Memory B cell (primary cell): ENCODE measurements around the gene PHLDA1.

ENCODE experiments used
- ATAC-seq: fragments of 150-1000 bp; cut with Tn5 transposase; 2 replicates; pipeline ENCODE4 v1.10.0; 2021; ENCODE audit warnings: low read depth, mild to moderate bottlenecking, moderate library complexity
- DNase-seq, 2 donors: peaks; one replicate each; pipeline ENCODE4 v3.0.0; 2022; ENCODE audit warnings: low spot score in 2 of 2
- H3K27ac Mint-ChIP-seq: one replicate; pipeline ENCODE4 v1.8.0; 2022; ENCODE audit warnings: mild to moderate bottlenecking, moderate library complexity, mixed read lengths
- H3K27me3 Mint-ChIP-seq: one replicate; pipeline ENCODE4 v1.8.0; 2022; ENCODE audit warnings: mixed read lengths
- H3K36me3 Mint-ChIP-seq: one replicate; pipeline ENCODE4 v1.8.0; 2022; ENCODE audit warnings: mild to moderate bottlenecking, mixed read lengths
- H3K4me1 Mint-ChIP-seq: one replicate; pipeline ENCODE4 v1.8.0; 2022; ENCODE audit warnings: mixed read lengths
- H3K4me3 Mint-ChIP-seq: one replicate; pipeline ENCODE4 v1.8.0; 2022; ENCODE audit warnings: mild to moderate bottlenecking, moderate library complexity, mixed read lengths
- H3K9me3 Mint-ChIP-seq: one replicate; pipeline ENCODE4 v1.8.0; 2022; ENCODE audit warnings: mixed read lengths

Gene PHLDA1

DNA sequence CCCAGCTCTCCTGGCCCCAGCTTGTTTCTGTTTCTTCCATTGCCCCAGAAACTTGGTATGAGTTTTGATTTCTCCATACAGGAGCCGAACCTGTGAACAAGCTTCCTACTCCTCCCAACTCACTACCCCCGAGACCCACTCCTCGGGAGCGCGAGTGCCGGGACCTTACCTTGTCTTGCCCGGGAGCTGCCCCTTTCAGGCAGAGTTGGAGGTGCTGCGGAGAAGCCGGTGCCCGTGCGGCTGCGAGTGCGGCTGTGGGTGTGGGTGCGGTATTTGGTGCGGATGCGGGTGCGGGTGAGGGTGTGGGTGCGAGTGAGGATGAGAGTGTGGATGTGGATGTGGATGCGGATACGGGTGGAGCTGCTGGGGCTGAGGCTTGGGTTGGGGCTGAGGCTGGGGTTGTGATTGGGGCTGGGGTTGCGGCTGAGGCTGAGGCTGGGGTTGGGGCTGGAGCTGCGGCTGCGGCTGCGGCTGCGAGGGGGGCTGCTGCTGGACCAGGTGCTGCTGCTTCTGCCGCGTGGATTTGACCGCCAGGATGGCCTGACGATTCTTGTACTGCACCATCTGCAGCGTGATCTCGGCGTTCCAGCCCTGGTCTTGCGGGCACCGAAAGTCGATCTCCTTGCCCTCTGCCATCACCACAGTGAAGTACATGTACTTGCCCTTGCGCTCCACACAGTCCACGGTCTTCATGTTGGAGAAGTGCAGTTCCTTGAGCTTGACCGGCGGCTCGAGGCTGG, 1.1 kb downstream of the PHLDA1 start:
- H3K9me3 Mint-ChIP-seq, result no peaks in the 10 kb centered on the region
- H3K4me3 Mint-ChIP-seq, result peak overlapping the region; percentile 95
- H3K27me3 Mint-ChIP-seq, result peaks cover 4% of the 10 kb centered on the region
- ATAC-seq (no peak), DNase-seq (peak; percentile 14 to 38)
- no peaks in the 10 kb centered on the region for H3K36me3 Mint-ChIP-seq
- H3K27ac Mint-ChIP-seq, result peak overlapping the region; percentile 70
- H3K4me1 Mint-ChIP-seq, result peaks cover 18% of the 10 kb centered on the region

DNA sequence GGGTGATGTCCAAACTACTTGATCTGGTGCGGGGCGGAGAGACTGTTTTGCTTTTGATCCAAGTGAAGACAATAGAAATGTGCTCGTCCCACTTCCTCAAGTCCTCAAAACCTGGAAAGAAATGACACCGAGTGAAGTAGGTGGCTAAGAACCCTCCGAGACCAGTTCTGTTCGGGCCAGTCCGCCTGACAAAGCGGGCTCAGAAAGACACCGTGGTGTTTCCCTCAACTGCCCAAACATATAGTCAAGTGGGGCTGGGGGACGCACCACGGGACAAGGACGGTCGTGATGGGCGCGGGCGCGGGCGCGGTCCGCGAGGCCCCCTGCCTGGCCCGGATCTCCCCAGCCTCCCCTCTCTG, 1.6 kb downstream of the PHLDA1 start:
- no peak for ATAC-seq
- Mint-ChIP-seq H3K4me1 (peaks cover 18% of the 10 kb centered on the region), H3K27me3 (peaks cover 4% of the 10 kb centered on the region), H3K4me3 (peak overlapping the region; percentile 95), H3K27ac (peak overlapping the region; percentile 70), H3K9me3 (no peaks in the 10 kb centered on the region), H3K36me3 (no peaks in the 10 kb centered on the region)
- no peak for DNase-seq

- Mint-ChIP-seq H3K4me1 (peaks cover 18% of the 10 kb centered on the region), H3K9me3 (no peaks in the 10 kb centered on the region)
Observed at GRCh38 chr12:76028571-76029277, 2.9 kb downstream of the PHLDA1 start.

GRCh38 chr12:76026643-76027063, 4.9 kb downstream of the PHLDA1 start:
- H3K9me3 Mint-ChIP-seq, result no peaks in the 10 kb centered on the region
- no peak overlapping the region for H3K27ac Mint-ChIP-seq
- no peak overlapping the region for H3K4me3 Mint-ChIP-seq
- DNase-seq (no peak), ATAC-seq (no peak)
- H3K36me3 Mint-ChIP-seq, result no peaks in the 10 kb centered on the region
- H3K4me1 Mint-ChIP-seq, result peaks cover 12% of the 10 kb centered on the region
- H3K27me3 Mint-ChIP-seq, result peaks cover 9% of the 10 kb centered on the region

More at GRCh38 chr12:76028571-76029277, 2.9 kb downstream of the PHLDA1 start:
- Mint-ChIP-seq H3K4me3 (no peak overlapping the region), H3K36me3 (no peaks in the 10 kb centered on the region), H3K27me3 (peaks cover 4% of the 10 kb centered on the region), H3K27ac (no peak overlapping the region)
- ATAC-seq (no peak), DNase-seq (no peak)

GRCh38 chr12:76025601-76026575, 5.7 kb downstream of the PHLDA1 start:
- Mint-ChIP-seq H3K27ac (no peak overlapping the region), H3K4me1 (peaks cover 12% of the 10 kb centered on the region)
- ATAC-seq, result no peak

DNA sequence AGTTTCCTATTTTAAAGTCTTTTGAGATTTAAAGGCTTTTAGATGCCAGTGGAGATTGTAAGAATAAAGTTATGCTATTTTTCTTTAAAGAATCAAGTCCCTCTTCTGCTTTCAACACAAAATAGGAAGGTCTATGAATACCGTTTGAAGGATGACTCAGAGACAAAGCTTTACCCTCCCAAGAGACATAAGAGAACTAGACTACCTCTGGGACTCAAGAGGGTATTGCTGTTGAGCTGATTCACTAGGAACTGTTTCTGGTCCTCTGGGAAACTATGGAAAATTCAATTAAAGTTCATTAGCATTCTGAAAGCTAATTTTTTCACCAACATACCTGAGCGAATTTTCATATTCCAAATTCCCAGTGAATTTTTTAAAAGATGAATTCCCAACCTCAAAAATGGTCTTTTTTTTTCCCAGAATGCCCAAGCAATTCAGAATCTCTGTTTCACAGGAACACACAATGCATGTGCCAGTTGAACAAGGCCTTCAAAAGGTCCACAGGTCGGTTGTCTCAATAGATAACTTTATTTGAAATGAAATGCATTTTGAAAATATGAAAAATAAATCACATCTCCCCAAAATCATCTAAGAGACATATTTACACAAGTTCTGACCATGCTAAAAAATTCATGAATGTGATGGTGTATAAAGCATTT, 6.5 kb downstream of the PHLDA1 start:
- Mint-ChIP-seq H3K36me3 (no peaks in the 10 kb centered on the region), H3K27me3 (peaks cover 8% of the 10 kb centered on the region), H3K9me3 (no peaks in the 10 kb centered on the region), H3K4me3 (no peak overlapping the region), H3K27ac (no peak overlapping the region), H3K4me1 (peaks cover 4% of the 10 kb centered on the region)
- no peak for ATAC-seq
- no peak for DNase-seq

More at GRCh38 chr12:76025601-76026575, 5.7 kb downstream of the PHLDA1 start:
- no peak overlapping the region for H3K4me3 Mint-ChIP-seq
- no peaks in the 10 kb centered on the region for H3K9me3 Mint-ChIP-seq
- H3K27me3 Mint-ChIP-seq, result peaks cover 9% of the 10 kb centered on the region
- H3K36me3 Mint-ChIP-seq, result no peaks in the 10 kb centered on the region
- no peak for DNase-seq

GRCh38 chr12:76024102-76024781, 7.3 kb downstream of the PHLDA1 start:
- Mint-ChIP-seq H3K4me1 (no peaks in the 10 kb centered on the region), H3K36me3 (no peaks in the 10 kb centered on the region), H3K9me3 (no peaks in the 10 kb centered on the region), H3K27ac (no peak overlapping the region), H3K4me3 (no peak overlapping the region), H3K27me3 (peaks cover 5% of the 10 kb centered on the region)
- no peak for DNase-seq
- no peak for ATAC-seq

DNA sequence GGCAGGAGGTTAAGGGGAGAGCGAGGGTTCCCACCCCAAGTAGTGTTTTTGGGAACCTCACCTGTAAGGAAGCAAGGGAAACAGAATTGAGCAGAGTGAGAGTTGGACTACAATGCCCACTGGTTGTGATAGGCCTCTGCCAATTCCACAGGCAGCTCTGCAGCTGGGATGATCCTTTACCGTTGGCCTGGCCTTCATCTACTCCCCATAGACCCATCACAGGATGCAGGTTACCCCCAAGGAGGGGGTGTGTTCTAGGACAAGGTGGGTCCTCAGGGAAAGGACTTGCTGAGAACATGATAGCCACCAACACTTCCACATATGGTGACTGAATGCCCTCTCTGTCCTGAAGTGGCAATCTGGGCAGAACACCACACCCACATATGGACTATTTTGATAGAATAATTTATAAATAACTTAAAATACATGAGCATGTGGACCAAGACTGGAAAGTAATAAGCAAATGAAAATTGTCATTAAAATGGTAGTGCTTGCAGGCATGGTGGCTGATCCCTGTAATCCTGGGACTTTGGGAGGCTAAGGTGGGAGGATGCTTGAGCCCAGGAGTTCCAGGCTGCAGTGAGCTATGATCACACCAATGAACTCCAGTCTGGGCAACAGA, 8.4 kb downstream of the PHLDA1 start:
- ATAC-seq, result no peak
- Mint-ChIP-seq H3K36me3 (no peaks in the 10 kb centered on the region), H3K27ac (no peak overlapping the region), H3K9me3 (no peaks in the 10 kb centered on the region), H3K27me3 (peaks cover 7% of the 10 kb centered on the region), H3K4me1 (no peaks in the 10 kb centered on the region), H3K4me3 (no peak overlapping the region)
- DNase-seq, result no peak

GRCh38 chr12:76022506-76022905, 9.1 kb downstream of the PHLDA1 start:
- Mint-ChIP-seq H3K27ac (no peak overlapping the region), H3K27me3 (peaks cover 7% of the 10 kb centered on the region), H3K4me3 (no peak overlapping the region), H3K36me3 (no peaks in the 10 kb centered on the region), H3K9me3 (no peaks in the 10 kb centered on the region), H3K4me1 (no peaks in the 10 kb centered on the region)
- ATAC-seq (no peak), DNase-seq (no peak)

DNA sequence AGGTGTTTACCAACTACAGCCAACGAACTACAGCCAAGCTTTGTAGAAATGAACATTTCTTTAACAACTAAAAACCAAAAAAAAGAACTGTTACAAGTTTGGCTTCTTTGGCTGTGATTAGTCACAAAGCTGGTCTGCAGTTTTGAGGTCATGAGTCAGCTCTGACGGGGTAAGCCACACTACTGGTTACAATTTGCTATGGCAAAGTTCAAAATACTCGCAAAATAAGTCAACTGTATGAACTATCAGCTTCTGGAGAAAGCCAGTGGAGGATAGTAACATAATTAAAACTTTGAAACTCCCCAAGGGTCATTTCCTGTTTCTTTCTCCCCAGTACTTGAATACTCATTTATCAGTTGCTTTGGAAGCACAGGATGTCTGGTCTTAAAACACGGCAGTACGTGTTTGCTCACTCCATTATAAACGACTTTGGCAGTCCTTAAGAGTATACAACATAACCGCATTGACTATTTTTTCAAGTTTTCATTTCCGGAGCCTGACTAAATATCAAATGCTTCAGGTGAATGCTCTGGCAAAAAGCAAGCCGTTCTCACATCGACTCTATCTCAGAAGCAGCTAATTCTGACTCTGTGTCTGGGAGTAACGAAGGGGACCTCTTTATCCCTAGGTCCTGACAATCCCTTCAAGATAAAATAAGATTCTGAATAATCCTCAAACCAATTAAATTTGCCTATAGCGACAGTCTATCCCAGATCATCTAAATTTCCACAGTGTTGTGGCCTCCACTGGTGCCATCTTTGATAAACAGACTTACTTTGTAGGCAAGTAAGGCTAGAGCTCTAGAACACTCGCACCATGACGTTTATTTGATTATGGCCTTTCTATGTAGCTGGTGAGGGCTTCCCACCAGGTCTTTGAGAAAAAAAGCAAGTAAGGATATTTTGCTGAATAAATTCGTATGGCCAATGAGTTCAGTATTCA, 10.6 kb downstream of the PHLDA1 start:
- ATAC-seq, result peak; percentile 56
- no peak overlapping the region for H3K27ac Mint-ChIP-seq
- H3K4me3 Mint-ChIP-seq, result no peak overlapping the region
- peaks cover 10% of the 10 kb centered on the region for H3K27me3 Mint-ChIP-seq
- H3K36me3 Mint-ChIP-seq, result no peaks in the 10 kb centered on the region
- H3K4me1 Mint-ChIP-seq, result no peaks in the 10 kb centered on the region
- DNase-seq, result no peak
- H3K9me3 Mint-ChIP-seq, result no peaks in the 10 kb centered on the region

GRCh38 chr12:76020281-76020680, 11.3 kb downstream of the PHLDA1 start:
- Mint-ChIP-seq H3K9me3 (no peaks in the 10 kb centered on the region), H3K4me1 (no peaks in the 10 kb centered on the region), H3K27ac (no peak overlapping the region), H3K4me3 (no peak overlapping the region), H3K36me3 (no peaks in the 10 kb centered on the region), H3K27me3 (peaks cover 11% of the 10 kb centered on the region)
- peak; percentile 27 for ATAC-seq
- no peak for DNase-seq

- H3K4me3 Mint-ChIP-seq, result no peak overlapping the region
- DNase-seq, result no peak
- ATAC-seq, result no peak
Observed at GRCh38 chr12:76018672-76019071, 12.9 kb downstream of the PHLDA1 start.

More at GRCh38 chr12:76018672-76019071, 12.9 kb downstream of the PHLDA1 start:
- Mint-ChIP-seq H3K36me3 (no peaks in the 10 kb centered on the region), H3K9me3 (no peaks in the 10 kb centered on the region), H3K27me3 (peaks cover 11% of the 10 kb centered on the region), H3K4me1 (no peaks in the 10 kb centered on the region), H3K27ac (no peak overlapping the region)
